ENCODE data around the gene CPA4. TPM values are rescaled to one million over a fixed set of nuclear protein-coding genes. Genes with fewer than 3 reads are reported as not detected.
A peak's percentile ranks its signal among the peaks of the same experiment; 100 is the strongest.

The CPA4 gene
- total RNA-seq, 4 donors from 2014 or later: 5.3 to 12.3 (median 9.6) TPM

GRCh38 chr7:130297628-130298543 is 4.9 kb downstream of the CPA4 start:
- Histone ChIP-seq H3K9me3 (no peaks in the 10 kb centered on the region), H3K4me3 (no peak overlapping the region), H3K27ac (no peak overlapping the region), H3K36me3 (no peaks in the 10 kb centered on the region), H3K4me1 (peaks cover 12 to 45% (median 16%) of the 10 kb centered on the region in 3 donors), H3K27me3 (no peaks in the 10 kb centered on the region)
- intact Hi-C loops (cut with DNase I): no loop called here
- WGBS, 2 donors: 85 to 88% methylated on average over 17 to 19 of the region's 20 CpGs
- TF ChIP-seq POLR2A (IDR thresholded peaks at IDR 0.05) (no peak), CTCF (IDR thresholded peaks at IDR 0.05) (no peak)
- DNase-seq: no peak

GRCh38 chr7:130298544-130299326 is 5.8 kb downstream of the CPA4 start:
- Histone ChIP-seq H3K27me3 (no peaks in the 10 kb centered on the region), H3K36me3 (no peaks in the 10 kb centered on the region), H3K9me3 (no peaks in the 10 kb centered on the region), H3K4me1 (peaks cover 9 to 36% (median 10%) of the 10 kb centered on the region in 3 donors), H3K27ac (peak overlapping the region in 1 of 4 donors; percentile 33), H3K4me3 (no peak overlapping the region)
- WGBS, 2 donors: 59 to 72% methylated on average over 5 of the region's 5 CpGs
- intact Hi-C loops (cut with DNase I): no loop called here
- DNase-seq: no peak
- TF ChIP-seq POLR2A (IDR thresholded peaks at IDR 0.05): no peak
- TF ChIP-seq CTCF (IDR thresholded peaks at IDR 0.05): no peak

GRCh38 chr7:130299866-130300265 is 6.9 kb downstream of the CPA4 start:
- intact Hi-C loops (cut with DNase I): no loop called here
- TF ChIP-seq CTCF (IDR thresholded peaks at IDR 0.05) (no peak), POLR2A (IDR thresholded peaks at IDR 0.05) (no peak)
- Histone ChIP-seq H3K27ac (no peak overlapping the region), H3K9me3 (no peaks in the 10 kb centered on the region), H3K4me3 (no peak overlapping the region), H3K36me3 (no peaks in the 10 kb centered on the region), H3K4me1 (peaks cover 0 to 25% (median 8%) of the 10 kb centered on the region in 3 donors), H3K27me3 (no peaks in the 10 kb centered on the region)
- WGBS, 2 donors: 63 to 82% methylated on average over 5 of the region's 7 CpGs
- no peak for DNase-seq

GRCh38 chr7:130301501-130302020 is 8.6 kb downstream of the CPA4 start:
- H3K4me1 ChIP-seq: peaks cover 0 to 17% (median 8%) of the 10 kb centered on the region in 3 donors
- no peak overlapping the region for H3K27ac ChIP-seq
- H3K27me3 ChIP-seq: no peaks in the 10 kb centered on the region
- H3K36me3 ChIP-seq: no peaks in the 10 kb centered on the region
- H3K4me3 ChIP-seq: no peak overlapping the region
- TF ChIP-seq POLR2A (IDR thresholded peaks at IDR 0.05) (no peak), CTCF (IDR thresholded peaks at IDR 0.05) (no peak)
- intact Hi-C loops (cut with DNase I): no loop called here
- no peak for DNase-seq
- H3K9me3 ChIP-seq: no peaks in the 10 kb centered on the region
- WGBS, 2 donors: 73 to 78% methylated on average over 6 to 7 of the region's 8 CpGs

GRCh38 chr7:130302649-130303048 is 9.7 kb downstream of the CPA4 start:
- Histone ChIP-seq H3K4me1 (peaks cover 0 to 17% (median 8%) of the 10 kb centered on the region in 3 donors), H3K4me3 (no peak overlapping the region), H3K27ac (no peak overlapping the region), H3K27me3 (no peaks in the 10 kb centered on the region), H3K36me3 (no peaks in the 10 kb centered on the region), H3K9me3 (no peaks in the 10 kb centered on the region)
- DNase-seq: no peak
- intact Hi-C loops (cut with DNase I): no loop called here
- no peak for TF ChIP-seq CTCF (IDR thresholded peaks at IDR 0.05)
- TF ChIP-seq POLR2A (IDR thresholded peaks at IDR 0.05): no peak
